Astrocyte of the spinal cord (primary cell): ENCODE measurements around the gene TMEM30B.

Experiments used
- DNase-seq: peaks from one replicate; pipeline ENCODE4 v3.0.0; 2011; ENCODE audit warnings: low read depth, low spot score
- H3K4me3 ChIP-seq: 2 replicates; pipeline ENCODE4 v1.5.1; 2011; ENCODE audit warnings: low read depth, mild to moderate bottlenecking, low read length, moderate library complexity
- in situ Hi-C: cut with HindIII; loops from 2 replicates; pipeline ENCODE4 v1.10.0; 2017; ENCODE audit warnings: low sequenced_read_pairs
- TF ChIP-seq, protein P1 (sequence below): IDR thresholded peaks from 2 replicates; pipeline ENCODE4 v1.5.1; 2012; ENCODE audit warnings: low read depth, mild to moderate bottlenecking, low read length, inconsistent platforms

TMEM30B gene

DNA sequence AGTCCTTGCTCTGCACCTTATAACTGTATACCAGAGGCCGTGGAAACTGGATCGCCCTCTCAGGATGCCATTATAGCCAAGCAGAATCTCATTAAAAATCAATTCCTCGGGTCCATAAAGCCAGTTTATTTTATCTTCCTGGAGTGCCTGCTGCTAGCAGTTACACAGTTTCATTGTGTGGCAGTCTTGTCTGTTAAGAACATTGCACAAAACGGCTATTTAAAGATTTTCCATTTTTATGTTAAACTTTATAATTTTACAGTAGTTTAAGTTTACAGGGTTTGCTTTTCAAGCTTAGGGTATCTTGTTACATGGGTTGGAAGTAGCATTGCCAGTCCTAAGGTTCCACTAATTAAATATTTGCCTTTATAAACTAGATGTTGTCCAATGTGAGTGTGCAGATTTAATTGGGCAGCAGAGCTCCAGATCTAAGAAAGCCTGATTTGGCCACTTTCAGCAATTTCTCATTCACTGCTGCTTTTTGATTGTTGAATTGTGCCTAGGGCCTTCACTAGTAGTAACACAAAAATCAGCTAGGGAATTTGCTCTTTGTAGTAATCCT is 17.0 kb downstream of the TMEM30B start:
- in situ Hi-C loops: no loop called here
- no peak overlapping the region for H3K4me3 ChIP-seq
- DNase-seq: no peak
- TF ChIP-seq, protein P1, sequence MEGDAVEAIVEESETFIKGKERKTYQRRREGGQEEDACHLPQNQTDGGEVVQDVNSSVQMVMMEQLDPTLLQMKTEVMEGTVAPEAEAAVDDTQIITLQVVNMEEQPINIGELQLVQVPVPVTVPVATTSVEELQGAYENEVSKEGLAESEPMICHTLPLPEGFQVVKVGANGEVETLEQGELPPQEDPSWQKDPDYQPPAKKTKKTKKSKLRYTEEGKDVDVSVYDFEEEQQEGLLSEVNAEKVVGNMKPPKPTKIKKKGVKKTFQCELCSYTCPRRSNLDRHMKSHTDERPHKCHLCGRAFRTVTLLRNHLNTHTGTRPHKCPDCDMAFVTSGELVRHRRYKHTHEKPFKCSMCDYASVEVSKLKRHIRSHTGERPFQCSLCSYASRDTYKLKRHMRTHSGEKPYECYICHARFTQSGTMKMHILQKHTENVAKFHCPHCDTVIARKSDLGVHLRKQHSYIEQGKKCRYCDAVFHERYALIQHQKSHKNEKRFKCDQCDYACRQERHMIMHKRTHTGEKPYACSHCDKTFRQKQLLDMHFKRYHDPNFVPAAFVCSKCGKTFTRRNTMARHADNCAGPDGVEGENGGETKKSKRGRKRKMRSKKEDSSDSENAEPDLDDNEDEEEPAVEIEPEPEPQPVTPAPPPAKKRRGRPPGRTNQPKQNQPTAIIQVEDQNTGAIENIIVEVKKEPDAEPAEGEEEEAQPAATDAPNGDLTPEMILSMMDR: no peak

DNA sequence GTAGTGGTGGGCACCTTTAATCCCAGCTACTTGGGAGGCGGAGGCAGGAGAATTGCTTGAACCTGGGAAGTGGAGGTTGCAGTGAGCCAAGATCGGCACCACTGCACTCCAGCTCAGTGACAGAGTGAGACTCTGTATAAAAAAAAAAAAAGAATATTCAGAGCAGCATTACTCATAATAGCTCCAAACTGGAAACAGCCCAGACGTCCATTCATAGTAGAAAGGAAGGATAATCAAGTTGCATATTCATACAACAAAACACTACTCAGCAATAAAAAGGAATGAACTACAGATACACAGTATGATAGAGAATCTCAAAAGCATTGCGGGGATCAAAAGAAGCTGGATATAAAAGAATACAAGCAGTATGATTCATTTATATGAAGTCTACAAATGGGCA is 19.1 kb downstream of the TMEM30B start:
- in situ Hi-C loops: no loop called here

DNA sequence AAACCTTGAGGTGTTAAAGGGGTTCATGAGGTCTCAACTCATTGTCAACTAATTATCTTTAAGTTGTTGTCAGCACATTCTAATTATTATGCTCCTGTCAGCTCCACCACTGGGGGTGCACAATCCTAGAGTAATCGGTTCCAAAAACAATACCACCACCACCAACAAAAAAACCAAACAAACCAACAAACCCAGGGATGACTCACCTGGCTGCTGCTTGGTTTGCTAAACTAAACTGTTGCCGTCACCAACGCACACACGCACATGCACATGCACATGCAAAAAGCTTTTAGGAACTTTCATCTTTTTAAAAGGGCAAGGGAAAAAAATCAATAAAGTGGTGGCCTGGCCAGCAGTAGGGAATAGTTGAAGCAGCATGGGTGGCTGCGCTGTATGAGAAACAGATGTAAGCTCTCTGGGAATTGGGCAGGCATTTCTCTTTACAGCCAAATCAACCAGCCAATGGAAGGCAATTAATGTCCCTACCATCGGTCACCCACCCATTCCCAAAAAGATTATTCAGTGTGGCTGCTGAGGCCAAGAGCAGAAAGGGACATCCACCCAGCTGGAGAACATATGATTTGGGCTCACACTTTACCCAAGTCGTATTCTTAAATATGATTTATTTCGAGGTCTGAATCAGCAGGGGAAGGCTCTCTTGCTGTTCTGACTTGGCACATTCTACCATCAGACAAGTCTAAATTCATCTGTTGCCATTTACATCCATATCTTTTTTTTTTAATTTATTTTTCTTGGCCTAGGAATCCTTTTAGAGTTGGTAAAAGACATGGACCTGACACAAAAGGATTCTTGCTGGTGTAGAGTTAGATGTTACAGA is 20.0 kb downstream of the TMEM30B start:
- in situ Hi-C loops: no loop called here

More for the DNA sequence above, 19.1 kb downstream of the TMEM30B start:
- no peak for DNase-seq
- TF ChIP-seq, protein P1: no peak
- no peak overlapping the region for H3K4me3 ChIP-seq

DNA sequence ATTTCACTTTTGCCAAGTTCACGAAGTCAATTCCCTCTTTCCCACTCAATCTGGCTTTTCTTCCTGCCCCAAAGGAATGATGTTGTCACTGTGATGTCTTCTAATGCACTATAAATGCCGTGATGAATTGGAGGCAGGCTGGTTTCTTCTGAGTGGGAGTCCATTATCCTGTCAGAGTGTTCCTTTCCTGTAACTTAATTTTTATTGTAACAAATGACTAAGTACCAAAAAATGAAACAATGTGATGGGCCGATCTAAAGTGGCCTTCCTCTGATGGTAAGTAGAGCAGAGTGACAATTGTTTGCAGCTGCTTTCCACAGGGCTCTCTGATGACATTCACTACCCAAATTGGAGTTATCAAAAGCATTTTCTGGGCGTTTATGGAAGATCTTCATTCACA is 22.2 kb downstream of the TMEM30B start:
- TF ChIP-seq, protein P1: no peak
- in situ Hi-C loops: no loop called here
- no peak overlapping the region for H3K4me3 ChIP-seq
- DNase-seq: no peak

More for the DNA sequence above, 20.0 kb downstream of the TMEM30B start:
- TF ChIP-seq, protein P1: peak; percentile 33
- DNase-seq: peak; percentile 85
- H3K4me3 ChIP-seq: no peak overlapping the region

DNA sequence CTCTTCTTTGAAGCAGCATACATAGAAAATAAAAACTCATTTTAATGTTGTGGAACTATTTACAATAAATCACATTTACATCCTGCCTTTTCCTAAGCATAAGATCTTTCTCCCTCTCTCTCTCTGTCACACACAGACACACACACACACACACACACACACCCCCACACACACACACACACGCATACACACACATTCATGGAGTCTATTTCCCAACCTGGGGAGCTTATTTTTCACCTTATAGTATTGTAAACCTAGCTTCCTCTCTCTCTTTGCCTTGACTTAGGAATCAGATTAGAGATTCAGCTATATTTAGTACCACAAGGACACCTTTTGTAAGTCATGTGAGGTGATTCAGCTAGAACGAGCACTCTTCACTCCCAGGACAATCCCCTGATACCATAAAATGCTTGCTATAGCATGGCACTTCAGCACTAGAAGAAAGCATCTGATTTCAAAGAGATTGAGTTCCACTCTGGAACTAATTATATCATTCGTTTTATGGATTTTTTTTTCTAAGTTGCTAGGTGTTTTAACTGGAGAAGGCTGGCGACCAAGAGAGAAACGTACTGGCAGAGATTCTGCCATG is 23.6 kb downstream of the TMEM30B start:
- TF ChIP-seq, protein P1: no peak

DNA sequence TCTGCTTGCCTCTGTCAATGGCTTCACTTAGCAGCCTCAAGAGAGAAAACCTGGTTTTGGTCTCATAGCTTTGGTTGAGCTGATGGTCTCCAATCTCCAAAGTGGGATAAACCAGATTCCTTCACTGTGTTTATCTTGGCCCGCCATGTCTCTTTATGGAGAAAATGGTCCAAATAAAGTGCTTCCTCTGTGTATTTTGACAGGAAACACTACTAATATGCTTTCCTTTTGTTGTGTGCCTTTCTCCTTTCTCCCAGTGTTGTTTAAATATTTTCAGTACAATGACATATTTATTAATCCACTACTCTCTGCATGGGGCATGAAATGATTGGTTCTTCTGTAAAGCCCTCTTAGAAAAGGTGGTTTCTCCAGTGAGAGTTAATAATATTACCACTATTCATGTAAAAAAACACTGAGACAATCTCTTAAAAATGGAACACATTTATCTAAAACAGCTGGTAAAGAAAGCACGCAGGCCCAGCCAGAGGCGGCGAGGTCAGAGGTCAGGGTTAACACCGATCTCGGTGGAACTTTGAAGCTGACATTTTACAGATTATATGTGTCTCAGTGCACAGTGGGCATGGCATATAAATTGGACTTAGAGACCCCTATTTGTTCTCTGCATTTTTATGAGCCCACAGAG is 24.2 kb downstream of the TMEM30B start:
- TF ChIP-seq, protein P1: no peak
- H3K4me3 ChIP-seq: no peak overlapping the region
- in situ Hi-C loops: no loop called here
- peak; percentile 20 for DNase-seq

More for the DNA sequence above, 23.6 kb downstream of the TMEM30B start:
- H3K4me3 ChIP-seq: no peak overlapping the region
- in situ Hi-C loops: no loop called here
- DNase-seq: no peak
